ENCODE measurements around the gene FIGLA. TPM values are rescaled to one million over a fixed set of nuclear protein-coding genes. Genes with fewer than 3 reads are reported as not detected.

The FIGLA gene
- total and polyA plus RNA-seq, 2 donors (not counting 1 experiment from before 2014, with no cell fraction given), result not detected

- Mint-ChIP-seq H3K4me1 (no peaks in the 10 kb centered on the region), H3K9me3 (ENCODE audit: insufficient read depth) (no peaks in the 10 kb centered on the region), H3K27ac (no peak overlapping the region), H3K27me3 (peaks cover 42% of the 10 kb centered on the region), H3K4me3 (no peak overlapping the region)
- no peak overlapping the region for H3K4me2 ChIP-seq (replicated peaks; ENCODE audit: low read depth, low read length, poor library complexity, severe bottlenecking)
- DNase-seq (no peak), ATAC-seq (ENCODE audit: low read depth) (no peak)
- H3K27me3 ChIP-seq (replicated peaks in 1 of 4; ENCODE audit: control extremely low read depth in 1 of 4, control insufficient read depth in 3 of 4, insufficient read depth in 4 of 4, low read length in 3 of 4), result peaks cover 0 to 6% (median 0%) of the 10 kb centered on the region in 4 experiments
- intact Hi-C loops (cut with micrococcal nuclease), result no loop called here
- ChIA-PET POLR2A (no interaction called here), CTCF (no interaction called here)
- peak overlapping the region; percentile 16 for H2AFZ ChIP-seq (ENCODE audit: insufficient read depth, low read depth, low read length, poor library complexity, severe bottlenecking)
- H3K9ac ChIP-seq (ENCODE audit: low read length), result no peak overlapping the region
- H4K20me1 ChIP-seq (ENCODE audit: control insufficient read depth, insufficient read depth, low read length, poor library complexity, severe bottlenecking), result no peaks in the 10 kb centered on the region
- no peaks in the 10 kb centered on the region for H3K79me2 ChIP-seq (ENCODE audit: control insufficient read depth, insufficient read depth, low read length)
- no peaks in the 10 kb centered on the region for H3K4me1 ChIP-seq (ENCODE audit: control insufficient read depth in 2 of 2, insufficient read depth in 2 of 2, low read length in 2 of 2)
- 16% methylated on average over 6 of the region's 6 CpGs for WGBS (ENCODE audit: insufficient coverage)
- H3K27ac ChIP-seq (ENCODE audit: low read length in 2 of 2), result no peak overlapping the region
- no peaks in the 10 kb centered on the region for H3K9me3 ChIP-seq (ENCODE audit: control extremely low read depth in 1 of 3, control insufficient read depth in 2 of 3, insufficient read depth in 1 of 3, low read length in 2 of 3)
- no peaks in the 10 kb centered on the region for H3K36me3 ChIP-seq (replicated peaks in 1 of 2; ENCODE audit: control extremely low read depth in 1 of 2, control insufficient read depth in 1 of 2, extremely low read depth in 1 of 2, insufficient read depth in 2 of 2, low read length in 1 of 2)
- TF ChIP-seq CTCF (IDR thresholded peaks at IDR 0.05), result no peak
- H3K4me3 ChIP-seq (ENCODE audit: control extremely low read depth in 1 of 5, extremely low read depth in 1 of 5, insufficient read depth in 1 of 5, low read depth in 2 of 5, low read length in 4 of 5), result no peak overlapping the region
Measured at GRCh38 chr2:70831861-70832260, 41.4 kb upstream of the FIGLA start.

- H3K4me3 Mint-ChIP-seq, result no peak overlapping the region
- H3K9ac ChIP-seq (ENCODE audit: low read length), result no peak overlapping the region
- no peak overlapping the region for H2AFZ ChIP-seq (ENCODE audit: insufficient read depth, low read depth, low read length, poor library complexity, severe bottlenecking)
- no peaks in the 10 kb centered on the region for H3K36me3 ChIP-seq (replicated peaks in 1 of 2; ENCODE audit: control extremely low read depth in 1 of 2, control insufficient read depth in 1 of 2, extremely low read depth in 1 of 2, insufficient read depth in 2 of 2, low read length in 1 of 2)
- intact Hi-C loops (cut with micrococcal nuclease), result no loop called here
- H3K4me1 ChIP-seq (ENCODE audit: control insufficient read depth in 2 of 2, insufficient read depth in 2 of 2, low read length in 2 of 2), result no peaks in the 10 kb centered on the region
- H3K9me3 Mint-ChIP-seq (ENCODE audit: insufficient read depth), result no peaks in the 10 kb centered on the region
- ATAC-seq (ENCODE audit: low read depth) (no peak), DNase-seq (no peak)
- no peaks in the 10 kb centered on the region for H3K4me1 Mint-ChIP-seq
- H4K20me1 ChIP-seq (ENCODE audit: control insufficient read depth, insufficient read depth, low read length, poor library complexity, severe bottlenecking), result no peaks in the 10 kb centered on the region
- TF ChIP-seq EZH2 (IDR thresholded peaks at IDR 0.05; ENCODE audit: borderline replicate concordance, insufficient read depth, low read depth, low read length, poor library complexity, severe bottlenecking) (no peak), CTCF (IDR thresholded peaks at IDR 0.05) (no peak)
- H3K27me3 Mint-ChIP-seq, result peaks cover 36% of the 10 kb centered on the region
- no peaks in the 10 kb centered on the region for H3K9me3 ChIP-seq (ENCODE audit: control extremely low read depth in 1 of 3, control insufficient read depth in 2 of 3, insufficient read depth in 1 of 3, low read length in 2 of 3)
- no peaks in the 10 kb centered on the region for H3K79me2 ChIP-seq (ENCODE audit: control insufficient read depth, insufficient read depth, low read length)
- H3K27ac ChIP-seq (ENCODE audit: low read length in 2 of 2), result no peak overlapping the region
- no peak overlapping the region for H3K27ac Mint-ChIP-seq
- H3K4me3 ChIP-seq (ENCODE audit: control extremely low read depth in 1 of 5, extremely low read depth in 1 of 5, insufficient read depth in 1 of 5, low read depth in 2 of 5, low read length in 4 of 5), result no peak overlapping the region
- H3K27me3 ChIP-seq (replicated peaks in 1 of 4; ENCODE audit: control extremely low read depth in 1 of 4, control insufficient read depth in 3 of 4, insufficient read depth in 4 of 4, low read length in 3 of 4), result peaks cover 0 to 6% (median 0%) of the 10 kb centered on the region in 4 experiments
- 82% methylated on average over 5 of the region's 5 CpGs for WGBS (ENCODE audit: insufficient coverage)
- H3K4me2 ChIP-seq (replicated peaks; ENCODE audit: low read depth, low read length, poor library complexity, severe bottlenecking), result no peak overlapping the region
- CTCF ChIA-PET, result interaction anchor here (0.9 kb wide), 1 partner anchor 41 kb away, joined by 3 read pairs; no protein-coding TSS in a partner anchor
- POLR2A ChIA-PET, result no interaction called here
Measured at GRCh38 chr2:70830366-70830765, 39.9 kb upstream of the FIGLA start.

All from B cell (primary cell).